Upper lobe of right lung (tissue), 1 donor: ENCODE data around the gene RAD23B. TPM values are rescaled to one million over a fixed set of nuclear protein-coding genes. Genes with fewer than 3 reads are reported as not detected.

Experiments used
- ATAC-seq: fragments of 200-7000 bp; cut with Tn5 transposase; one replicate; pipeline ENCODE4 v1.9.1; 2020; ENCODE audit warnings: mild to moderate bottlenecking, moderate library complexity
- DNase-seq: peaks from one replicate; pipeline ENCODE4 v3.0.0-alpha.2; 2020
- H3K27ac ChIP-seq: fragments of 200-600 bp; one replicate; pipeline ENCODE4 v1.8.0; 2022
- H3K27me3 ChIP-seq: fragments of 200-600 bp; one replicate; pipeline ENCODE4 v1.8.0; 2022; ENCODE audit warnings: mild to moderate bottlenecking
- H3K36me3 ChIP-seq: fragments of 200-600 bp; one replicate; pipeline ENCODE4 v1.8.0; 2022
- H3K4me1 ChIP-seq: fragments of 200-600 bp; one replicate; pipeline ENCODE4 v1.8.0; 2022
- H3K4me3 ChIP-seq: fragments of 200-600 bp; one replicate; pipeline ENCODE4 v1.8.0; 2022; ENCODE audit warnings: mild to moderate bottlenecking
- H3K9me3 ChIP-seq: fragments of 200-600 bp; one replicate; pipeline ENCODE4 v1.8.0; 2022
- CTCF ChIP-seq: fragments of 200-600 bp; IDR thresholded peaks from one replicate; pipeline ENCODE4 v1.8.0; 2022; ENCODE audit warnings: antibody characterized with exemption
- intact Hi-C: fragments of 100-400 bp; cut with DNase I; formaldehyde crosslinking; loops from one replicate; pipeline ENCODE4 v1.11.0; 2022
- total RNA-seq: library from RNA; stranded (reverse); fragmentation: NEBNext Ultra II Directional; extraction: Animal tissue kit (Norgen Biotek cat#: 25700); gene quantifications from one replicate; pipeline ENCODE4 v1.2.1, GENCODE V29; 2021
- donor health status: DM: no; HTN: yes; CAD: no; lungs with severe emphysema.

The RAD23B gene
- total RNA-seq, 1 donor from 2014 or later = 98.0 TPM

GRCh38 chr9:107333363-107333762 lies 50.3 kb downstream of the RAD23B start:
- Histone ChIP-seq H3K9me3 (no peaks in the 10 kb centered on the region), H3K27ac (no peak overlapping the region), H3K27me3 (no peaks in the 10 kb centered on the region), H3K4me1 (peaks cover 8% of the 10 kb centered on the region), H3K4me3 (no peak overlapping the region), H3K36me3 (peaks cover 64% of the 10 kb centered on the region)
- ATAC-seq (no peak), DNase-seq (no peak)
- no peak for TF ChIP-seq CTCF
- intact Hi-C loops = no loop called here

DNA sequence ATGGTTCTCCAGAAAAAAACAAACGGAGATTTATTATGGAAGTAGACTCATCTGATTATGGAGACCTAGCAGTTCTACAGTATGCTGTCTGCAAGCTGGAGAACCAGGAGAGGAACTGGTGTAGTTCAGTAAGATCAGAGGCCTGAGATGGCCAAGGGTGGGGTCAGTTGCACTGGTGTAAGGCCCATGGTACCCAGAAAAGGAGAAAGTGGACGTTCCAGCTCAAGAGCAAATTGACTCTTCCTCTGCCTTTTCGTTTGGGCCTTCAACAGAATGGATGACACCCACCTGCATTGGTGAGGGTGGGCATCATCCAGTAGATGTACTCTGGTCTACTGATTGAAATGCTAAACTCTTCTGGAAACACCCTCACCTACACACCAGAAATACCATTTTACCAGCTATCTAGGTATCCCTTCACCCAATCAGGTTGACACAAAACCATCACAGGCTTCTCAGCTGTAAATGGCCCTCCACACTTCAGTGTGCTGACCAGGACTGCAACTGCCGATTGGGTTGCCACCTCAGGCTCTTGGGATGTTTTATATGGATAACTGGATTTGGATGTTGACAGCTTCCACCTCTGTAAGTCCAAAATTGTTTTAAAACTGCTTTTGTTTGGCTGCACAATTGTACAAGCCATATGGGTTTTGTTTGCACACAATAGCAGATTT lies 51.2 kb downstream of the RAD23B start:
- no peak for DNase-seq
- Histone ChIP-seq H3K36me3 (peaks cover 57% of the 10 kb centered on the region), H3K4me1 (peaks cover 8% of the 10 kb centered on the region), H3K27me3 (no peaks in the 10 kb centered on the region), H3K4me3 (no peak overlapping the region), H3K9me3 (no peaks in the 10 kb centered on the region), H3K27ac (no peak overlapping the region)
- no peak for TF ChIP-seq CTCF
- intact Hi-C loops = no loop called here
- no peak for ATAC-seq

DNA sequence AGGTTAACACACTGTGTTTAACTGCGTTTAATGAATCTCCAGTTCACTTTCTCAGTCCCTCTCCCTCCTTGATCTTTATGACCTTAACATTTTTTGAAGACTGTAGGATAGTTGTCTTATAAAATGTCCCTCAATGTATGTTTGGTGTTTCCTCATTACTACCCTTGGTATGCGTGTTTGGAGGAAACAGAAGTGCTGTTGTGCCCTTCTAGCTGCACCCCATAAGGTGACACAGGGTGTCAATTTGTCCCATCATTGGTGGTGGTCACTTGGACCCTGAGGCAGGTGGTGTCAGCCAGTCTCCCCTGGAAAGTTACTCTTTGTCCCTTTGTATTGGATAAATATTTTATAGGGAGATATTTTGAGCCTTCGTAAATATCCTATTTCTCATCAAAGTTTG lies 52.3 kb downstream of the RAD23B start:
- intact Hi-C loops = no loop called here

DNA sequence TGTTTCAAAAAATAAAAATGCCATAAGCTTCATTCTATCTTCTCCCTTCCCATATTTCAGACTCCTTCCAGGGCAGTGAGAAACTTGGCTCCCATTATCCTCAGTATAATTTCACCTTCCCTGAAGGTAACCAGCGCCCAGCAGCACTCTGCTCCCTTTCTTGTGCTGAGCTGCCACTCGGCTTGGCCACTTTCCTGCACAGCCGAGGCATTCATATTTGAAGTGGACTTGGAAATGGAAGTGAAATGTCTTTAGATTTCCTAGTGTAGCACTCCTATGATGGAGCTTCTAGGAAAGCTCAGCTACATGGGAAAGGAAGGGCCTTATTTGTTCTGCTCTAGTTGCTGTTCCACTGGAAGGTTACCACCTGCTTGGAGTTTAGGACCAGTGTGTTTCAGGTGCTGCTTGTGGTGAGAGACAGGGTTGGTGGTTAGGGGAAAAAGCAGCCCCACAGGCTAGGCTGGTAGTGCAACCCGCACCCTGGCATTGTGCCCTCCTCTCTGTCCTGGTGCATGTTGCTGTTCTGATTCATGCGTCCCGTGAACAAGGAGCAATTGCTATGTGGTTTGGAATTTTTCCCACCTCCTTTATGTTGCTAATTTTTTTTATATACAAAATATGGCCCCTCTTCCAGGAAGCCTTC lies 53.8 kb downstream of the RAD23B start:
- ATAC-seq = peak; percentile 60
- H3K4me3 ChIP-seq = no peak overlapping the region

More for the DNA sequence above, 52.3 kb downstream of the RAD23B start:
- no peak for DNase-seq
- no peak for ATAC-seq
- H3K4me3 ChIP-seq = no peak overlapping the region
- peaks cover 46% of the 10 kb centered on the region for H3K36me3 ChIP-seq
- H3K27ac ChIP-seq = no peak overlapping the region
- H3K27me3 ChIP-seq = no peaks in the 10 kb centered on the region
- no peak for TF ChIP-seq CTCF
- H3K4me1 ChIP-seq = peaks cover 8% of the 10 kb centered on the region
- H3K9me3 ChIP-seq = no peaks in the 10 kb centered on the region

More for the DNA sequence above, 53.8 kb downstream of the RAD23B start:
- H3K27ac ChIP-seq = no peak overlapping the region
- no peaks in the 10 kb centered on the region for H3K27me3 ChIP-seq
- no peaks in the 10 kb centered on the region for H3K9me3 ChIP-seq
- H3K4me1 ChIP-seq = peaks cover 8% of the 10 kb centered on the region
- peaks cover 32% of the 10 kb centered on the region for H3K36me3 ChIP-seq
- intact Hi-C loops = no loop called here
- DNase-seq = no peak
- no peak for TF ChIP-seq CTCF
